ENCODE results near the gene PTPRB.

The PTPRB gene

DNA sequence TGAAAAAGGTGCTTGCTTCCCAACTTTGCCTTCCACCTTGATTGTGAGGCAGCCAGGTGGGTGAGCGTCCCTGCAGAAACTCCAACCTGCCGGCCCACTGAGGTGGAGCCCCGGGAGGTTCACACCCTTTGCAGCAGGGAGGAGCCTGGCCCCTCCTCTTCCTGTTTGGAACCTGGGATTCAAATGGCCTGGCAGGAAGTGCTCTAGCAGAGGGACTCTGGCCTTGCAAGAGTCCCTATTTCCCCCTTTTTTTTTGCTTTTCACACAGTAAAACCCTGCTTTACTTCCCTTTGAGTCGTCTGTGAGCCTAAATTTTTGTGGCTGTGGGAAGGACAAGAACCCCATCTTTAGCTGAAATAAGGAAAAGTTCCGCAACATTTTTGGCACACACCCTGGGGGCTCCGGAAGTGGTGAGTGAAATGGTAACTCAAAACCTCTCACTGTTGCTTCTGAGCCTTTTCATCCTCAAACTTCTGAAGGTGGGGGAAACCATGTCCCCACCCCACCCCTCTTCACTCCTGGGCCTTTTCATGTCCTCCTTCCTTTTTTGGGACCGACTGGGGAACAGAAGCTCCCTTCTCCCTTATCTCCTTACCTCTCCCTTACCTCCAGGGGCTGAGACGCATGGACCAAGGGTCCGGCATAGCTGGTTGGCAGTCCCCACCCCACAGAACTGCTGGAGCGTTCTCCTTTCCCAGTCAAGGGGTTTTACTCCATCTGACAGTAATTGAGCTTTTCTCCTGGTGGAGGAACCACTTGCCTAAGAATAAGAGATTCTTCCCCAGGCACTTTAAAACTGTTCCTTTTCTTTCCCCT, 169.1 kb downstream of the PTPRB start:
- Histone ChIP-seq H3K4me3 (ENCODE audit: low read depth, low read length) (no peak overlapping the region), H3K27me3 (peaks cover 4% of the 10 kb centered on the region; the same call in 1 of the 2 replicates), H3K36me3 (no peaks in the 10 kb centered on the region), H3K9me3 (peaks cover 3% of the 10 kb centered on the region; the same call in 1 of the 2 replicates), H3K4me1 (no peaks in the 10 kb centered on the region)
- no peak for TF ChIP-seq CTCF (IDR thresholded peaks at IDR 0.05; ENCODE audit: low read depth, low read length)
- DNase-seq, result no peak

DNA sequence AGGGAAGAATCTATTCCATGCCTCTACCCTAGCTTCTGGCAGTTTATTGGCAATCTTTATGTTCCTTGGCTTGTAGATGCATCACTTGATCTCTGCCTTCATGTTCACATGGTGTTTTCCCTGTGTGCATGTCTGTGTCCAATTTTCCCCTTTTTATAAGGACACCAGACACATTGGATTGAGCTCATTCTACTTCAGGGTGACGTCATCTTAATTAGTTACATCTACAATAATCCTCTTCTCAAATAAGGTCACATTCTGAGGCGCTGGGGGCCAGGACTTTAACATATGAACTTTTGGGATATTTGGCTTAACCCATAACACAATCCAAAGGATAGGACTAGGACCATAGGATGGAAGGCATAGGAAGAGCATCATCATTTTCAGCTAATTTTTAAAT, 169.8 kb downstream of the PTPRB start:
- no peak for TF ChIP-seq CTCF (IDR thresholded peaks at IDR 0.05; ENCODE audit: low read depth, low read length)
- no peaks in the 10 kb centered on the region for H3K4me1 ChIP-seq
- H3K36me3 ChIP-seq, result no peaks in the 10 kb centered on the region
- peaks cover 4% of the 10 kb centered on the region; the same call in 1 of the 2 replicates for H3K27me3 ChIP-seq
- no peak overlapping the region for H3K4me3 ChIP-seq (ENCODE audit: low read depth, low read length)
- no peak for DNase-seq
- peaks cover 3% of the 10 kb centered on the region; the same call in 1 of the 2 replicates for H3K9me3 ChIP-seq

- no peaks in the 10 kb centered on the region for H3K4me1 ChIP-seq
- H3K36me3 ChIP-seq, result no peaks in the 10 kb centered on the region
- H3K4me3 ChIP-seq (ENCODE audit: low read depth, low read length), result no peak overlapping the region
- DNase-seq, result no peak
- peaks cover 3% of the 10 kb centered on the region; the same call in 1 of the 2 replicates for H3K9me3 ChIP-seq
- H3K27me3 ChIP-seq, result peaks cover 4% of the 10 kb centered on the region; the same call in 1 of the 2 replicates
- no peak for TF ChIP-seq CTCF (IDR thresholded peaks at IDR 0.05; ENCODE audit: low read depth, low read length)
These were observed 170.5 kb downstream of the PTPRB start for GRCh38 chr12:70466753-70467152.

Data from BE2C (cell line).